DMS 273 (cell line): Measurements from ENCODE around the gene TMEM37.
"Not testable (repeated sequence)": the region's sequence is repeated elsewhere in the genome, so short reads cannot be mapped to it uniquely, and the experiment has no call there.

Experiments used
- DNase-seq: peaks from one replicate; lab custom pipeline; 2025; ENCODE audit not compliant: unreplicated experiment; lab: John Stamatoyannopoulos, UW

The TMEM37 gene, protein sequence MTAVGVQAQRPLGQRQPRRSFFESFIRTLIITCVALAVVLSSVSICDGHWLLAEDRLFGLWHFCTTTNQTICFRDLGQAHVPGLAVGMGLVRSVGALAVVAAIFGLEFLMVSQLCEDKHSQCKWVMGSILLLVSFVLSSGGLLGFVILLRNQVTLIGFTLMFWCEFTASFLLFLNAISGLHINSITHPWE

GRCh38 chr2:119431155-119431975, at the start of gene TMEM37:
Gene TMEM37, plus strand, starts transcription at chr2:119431854. Its CDS starts 50 bp downstream, at chr2:119431904.
- DNase-seq, result peak; percentile 93

GRCh38 chr2:119383410-119384140, 48.1 kb upstream of the TMEM37 start:
- peak; percentile 94 for DNase-seq

- DNase-seq, result peak; percentile 54
Observed at GRCh38 chr2:119384971-119385370, 46.7 kb upstream of the TMEM37 start.

GRCh38 chr2:119385466-119385865, 46.2 kb upstream of the TMEM37 start:
- DNase-seq, result no peak

GRCh38 chr2:119387381-119388129, 44.1 kb upstream of the TMEM37 start:
- peak; percentile 85 for DNase-seq

DNA sequence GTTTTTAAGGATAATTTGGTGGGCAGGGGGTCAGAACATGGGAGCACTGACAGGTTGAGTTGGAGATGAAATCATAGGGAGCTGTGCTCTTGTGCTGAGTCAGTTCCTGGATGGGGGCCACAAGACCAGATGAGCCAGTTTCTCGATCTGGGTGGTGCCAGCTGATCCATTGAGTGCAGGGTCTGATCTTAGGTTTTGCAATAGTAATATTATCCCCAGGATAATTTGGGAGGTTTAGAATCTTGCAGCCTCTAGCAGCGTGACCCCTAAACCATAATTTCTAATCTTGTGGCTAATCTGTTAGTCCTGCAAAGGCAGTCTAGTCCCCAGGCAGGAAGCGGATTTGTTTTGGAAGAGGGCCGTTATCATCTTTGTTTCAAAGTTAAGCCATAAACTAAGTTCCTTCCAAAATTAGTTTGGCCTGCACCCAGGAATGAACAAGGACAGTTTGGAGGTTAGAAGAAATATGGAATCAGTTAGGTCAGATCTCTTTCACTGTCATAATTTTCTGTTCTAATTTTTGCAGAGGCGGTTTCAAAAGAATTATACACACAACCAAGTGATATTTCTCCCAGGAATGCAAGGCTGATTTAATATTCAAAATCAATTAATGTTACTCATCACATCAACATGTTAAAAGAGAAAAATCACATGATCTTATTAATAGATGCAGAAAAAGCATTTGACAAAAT, 41.9 kb upstream of the TMEM37 start:
- DNase-seq, result peak; percentile 84

GRCh38 chr2:119393971-119394748, 37.5 kb upstream of the TMEM37 start:
- DNase-seq, result no peak

GRCh38 chr2:119397196-119397595, 34.5 kb upstream of the TMEM37 start:
- DNase-seq, result no peak

DNA sequence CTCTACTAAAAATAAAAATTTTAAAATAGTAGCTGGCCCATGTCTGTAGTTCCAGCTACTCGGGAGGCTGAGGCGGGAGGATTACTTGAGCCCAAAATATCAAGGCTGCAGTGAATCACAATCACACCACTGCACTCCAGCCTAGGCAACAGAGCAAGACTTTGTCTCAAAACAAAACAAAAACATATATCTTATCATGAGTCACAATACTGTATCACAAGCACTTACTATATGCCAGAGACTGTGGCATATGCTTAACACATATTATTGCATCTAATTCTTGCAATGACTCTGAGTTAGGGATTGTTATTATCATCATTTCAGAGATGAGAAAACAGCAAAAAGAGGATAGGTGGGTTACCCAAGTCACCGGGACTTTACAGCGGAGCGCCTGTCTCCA, 29.5 kb upstream of the TMEM37 start:
- no peak for DNase-seq

DNA sequence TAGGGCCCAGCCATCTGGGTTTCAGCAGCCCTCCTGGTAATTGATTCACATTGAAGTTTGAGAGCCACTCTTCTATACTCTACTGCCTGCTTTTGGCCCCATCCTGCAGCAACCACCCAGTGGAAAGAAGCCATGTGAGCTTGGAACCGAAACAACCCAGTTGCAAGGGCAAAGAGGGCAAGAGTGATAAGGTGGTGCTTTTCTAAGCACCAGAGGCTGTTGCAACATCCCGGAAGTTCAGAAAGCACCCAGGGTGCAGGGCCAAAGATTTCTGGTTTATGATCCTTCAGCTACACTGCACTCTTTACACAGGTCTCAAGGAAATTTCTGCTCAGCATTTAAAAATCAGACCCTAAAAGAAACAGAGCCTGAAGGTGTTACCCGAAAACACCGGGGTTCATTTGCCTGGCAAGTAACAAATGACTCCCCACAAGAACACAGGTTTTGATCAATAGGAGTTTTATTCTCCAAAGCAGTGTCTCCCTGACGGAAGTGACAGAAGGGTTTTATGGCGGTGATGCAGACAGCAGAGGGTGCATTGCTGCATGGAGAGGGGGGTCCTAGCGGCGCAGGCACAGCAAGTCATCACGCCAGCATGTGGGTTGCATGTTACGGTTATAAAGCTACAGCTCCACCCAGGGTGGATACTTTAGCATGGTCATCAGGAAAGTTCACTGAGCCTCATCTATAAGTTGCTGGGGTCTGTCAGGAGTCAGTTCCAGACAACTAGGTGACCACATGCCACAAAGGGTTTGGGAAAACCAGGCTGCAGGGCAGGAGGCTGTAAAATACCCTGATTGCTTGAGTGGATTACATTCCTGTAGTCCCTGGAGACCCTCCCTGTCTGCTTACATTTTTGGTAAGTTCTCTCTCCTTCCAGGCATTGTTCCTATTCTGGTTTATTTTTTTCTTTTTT, 28.8 kb upstream of the TMEM37 start:
- DNase-seq, result no peak

DNA sequence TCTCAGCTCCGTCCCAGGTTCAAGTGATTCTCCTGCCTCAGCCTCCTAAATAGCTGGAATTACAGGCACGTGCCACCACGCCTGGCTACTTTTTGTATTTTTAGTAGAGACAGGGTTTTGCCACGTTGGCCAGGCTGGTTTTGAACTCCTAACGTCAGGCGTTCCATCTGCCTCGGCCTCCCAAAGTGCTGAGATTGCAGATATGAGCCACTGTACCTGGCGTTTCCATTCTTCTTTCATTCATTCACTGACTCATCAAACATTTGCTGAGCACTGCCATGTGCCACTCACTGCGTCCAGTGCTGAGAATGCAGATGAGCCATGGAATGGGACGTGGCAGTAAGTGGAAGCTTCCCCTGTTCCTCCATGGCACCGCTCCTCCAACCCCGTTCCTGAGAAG, 28.0 kb upstream of the TMEM37 start:
- not testable (repeated sequence) for DNase-seq

GRCh38 chr2:119405151-119405550, 26.5 kb upstream of the TMEM37 start:
- DNase-seq, result no peak

- peak; percentile 82 for DNase-seq
Observed at GRCh38 chr2:119407430-119408220, 24.0 kb upstream of the TMEM37 start.

GRCh38 chr2:119408221-119408619, 23.4 kb upstream of the TMEM37 start:
- DNase-seq, result peak; percentile 27

DNA sequence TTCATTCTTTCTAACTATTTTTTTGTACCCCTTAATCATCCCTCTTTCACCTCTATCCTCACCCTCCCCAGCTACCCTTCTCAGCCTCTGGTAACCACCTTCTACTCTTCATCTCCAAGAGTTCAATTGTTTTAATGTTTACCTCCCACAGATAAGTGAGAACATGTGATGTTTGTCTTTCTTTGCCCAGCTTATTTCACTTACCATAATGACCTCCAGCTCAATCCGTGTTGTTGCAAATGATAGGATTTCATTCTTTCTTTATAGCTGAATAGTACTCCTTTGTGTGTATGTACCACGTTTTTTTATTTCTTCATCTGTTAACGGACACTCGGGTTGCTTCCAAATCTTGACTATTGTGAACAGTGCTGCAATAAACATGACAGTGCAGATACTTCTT, 22.1 kb upstream of the TMEM37 start:
- no peak for DNase-seq

DNA sequence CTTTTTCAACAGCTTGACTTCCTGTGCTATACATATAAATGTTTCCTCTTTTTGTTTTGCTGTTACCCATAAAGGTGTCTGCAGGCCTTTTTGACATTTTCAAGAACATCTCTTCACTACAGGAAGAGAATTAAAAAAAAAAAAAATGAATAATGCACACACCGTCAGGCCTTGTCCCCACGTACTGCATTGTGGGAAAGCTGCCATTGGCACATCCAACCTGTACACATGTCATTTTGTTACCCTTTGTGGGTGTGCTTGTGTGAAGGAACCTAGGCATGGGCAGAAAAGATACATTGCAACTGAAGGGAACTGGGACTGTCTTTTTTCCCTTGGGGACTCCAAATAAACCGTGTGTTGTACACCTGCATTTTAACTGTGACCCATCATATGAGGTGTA, 16.8 kb upstream of the TMEM37 start:
- DNase-seq, result no peak

GRCh38 chr2:119415630-119416029, 16.0 kb upstream of the TMEM37 start:
- DNase-seq, result no peak
